Measurements from ENCODE around the gene SLC5A9.

SLC5A9 gene

GRCh38 chr1:48202030-48202752 lies 20.3 kb upstream of the SLC5A9 start:
- H3K4me3 ChIP-seq (ENCODE audit: low read depth, low read length) = no peak overlapping the region
- TF ChIP-seq CTCF (IDR thresholded peaks at IDR 0.05; ENCODE audit: low read depth, low read length) = peak; percentile 81
- in situ Hi-C loops (cut with HindIII; ENCODE audit: low sequenced_read_pairs) = no loop called here
- DNase-seq (ENCODE audit: low read depth, low spot score) = peak; percentile 96

- no peak overlapping the region for H3K4me3 ChIP-seq (ENCODE audit: low read depth, low read length)
- peak; percentile 63 for TF ChIP-seq CTCF (IDR thresholded peaks at IDR 0.05; ENCODE audit: low read depth, low read length)
- DNase-seq (ENCODE audit: low read depth, low spot score) = peak; percentile 25
- in situ Hi-C loops (cut with HindIII; ENCODE audit: low sequenced_read_pairs) = no loop called here
Measured at GRCh38 chr1:48203287-48203900, 19.1 kb upstream of the SLC5A9 start.

GRCh38 chr1:48205522-48205921 lies 17.0 kb upstream of the SLC5A9 start:
- DNase-seq (ENCODE audit: low read depth, low spot score) = no peak
- in situ Hi-C loops (cut with HindIII; ENCODE audit: low sequenced_read_pairs) = no loop called here
- no peak for TF ChIP-seq CTCF (IDR thresholded peaks at IDR 0.05; ENCODE audit: low read depth, low read length)
- no peak overlapping the region for H3K4me3 ChIP-seq (ENCODE audit: low read depth, low read length)

- no peak for DNase-seq (ENCODE audit: low read depth, low spot score)
- in situ Hi-C loops (cut with HindIII; ENCODE audit: low sequenced_read_pairs) = no loop called here
- H3K4me3 ChIP-seq (ENCODE audit: low read depth, low read length) = no peak overlapping the region
- no peak for TF ChIP-seq CTCF (IDR thresholded peaks at IDR 0.05; ENCODE audit: low read depth, low read length)
Measured at GRCh38 chr1:48206371-48206770, 16.1 kb upstream of the SLC5A9 start.

- no peak for DNase-seq (ENCODE audit: low read depth, low spot score)
- H3K4me3 ChIP-seq (ENCODE audit: low read depth, low read length) = no peak overlapping the region
- in situ Hi-C loops (cut with HindIII; ENCODE audit: low sequenced_read_pairs) = no loop called here
- no peak for TF ChIP-seq CTCF (IDR thresholded peaks at IDR 0.05; ENCODE audit: low read depth, low read length)
Measured at GRCh38 chr1:48207131-48207530, 15.4 kb upstream of the SLC5A9 start.

GRCh38 chr1:48207536-48208075 lies 14.9 kb upstream of the SLC5A9 start:
- no peak for TF ChIP-seq CTCF (IDR thresholded peaks at IDR 0.05; ENCODE audit: low read depth, low read length)
- no peak overlapping the region for H3K4me3 ChIP-seq (ENCODE audit: low read depth, low read length)
- in situ Hi-C loops (cut with HindIII; ENCODE audit: low sequenced_read_pairs) = no loop called here
- no peak for DNase-seq (ENCODE audit: low read depth, low spot score)
